ENCODE data around the gene ARIH2.
A peak's percentile ranks its signal among the peaks of the same experiment; 100 is the strongest.
"Not testable (repeated sequence)": the region's sequence is repeated elsewhere in the genome, so short reads cannot be mapped to it uniquely, and the experiment has no call there.

Gene ARIH2

GRCh38 chr3:48918388-48919214, at the start of gene ARIH2:
ARIH2 (plus strand) TSS chr3:48918842; CDS start chr3:48927559, 8,717 bp downstream.
- DNase-seq, result peak; percentile 89

- DNase-seq, result no peak
Observed at GRCh38 chr3:48877671-48878070, 41.0 kb upstream of the ARIH2 start.

GRCh38 chr3:48879307-48879993, 39.2 kb upstream of the ARIH2 start:
- DNase-seq, result no peak

GRCh38 chr3:48879994-48880377, 38.7 kb upstream of the ARIH2 start:
- DNase-seq, result no peak

DNA sequence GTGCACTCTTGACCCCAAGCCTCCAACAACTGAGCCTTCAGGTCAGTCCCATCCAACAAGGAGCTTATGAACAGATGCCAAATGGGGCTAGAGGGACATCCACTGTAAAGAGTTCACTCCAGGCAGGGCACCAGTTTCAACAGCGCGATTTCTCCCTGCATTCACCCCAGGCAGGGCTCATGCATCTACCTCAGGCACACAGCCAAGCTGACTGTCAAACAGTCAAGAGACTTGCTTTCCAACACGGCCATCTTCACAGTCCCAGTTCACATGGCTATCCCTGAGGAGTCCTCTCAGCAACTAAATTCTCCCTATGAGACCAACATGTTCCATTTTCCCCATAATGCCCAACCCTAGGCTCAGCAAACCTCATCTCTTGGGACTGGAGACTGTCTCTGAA, 37.6 kb upstream of the ARIH2 start:
- no peak for DNase-seq

DNA sequence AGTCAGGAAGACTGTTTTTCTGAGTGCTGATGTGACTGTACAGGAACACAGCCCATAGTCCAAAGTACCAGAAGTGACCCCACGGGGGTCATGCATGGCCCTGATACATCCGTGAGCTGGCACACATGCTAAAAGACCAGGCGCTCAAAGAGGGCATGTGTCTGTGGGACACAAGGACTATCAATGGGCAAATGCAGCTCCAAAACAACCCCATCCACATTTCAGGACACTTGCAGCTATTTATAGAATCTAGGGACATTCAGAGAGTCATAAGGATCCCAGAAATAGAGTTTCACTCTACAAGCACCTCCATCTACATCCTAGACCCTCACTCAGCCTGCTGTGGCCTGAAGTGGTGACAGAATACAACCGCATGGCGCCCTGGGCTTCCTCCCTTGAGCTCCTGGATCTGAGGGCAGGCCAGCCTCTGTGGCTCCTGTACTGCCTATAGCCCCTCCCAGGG, 37.0 kb upstream of the ARIH2 start:
- DNase-seq, result no peak

DNA sequence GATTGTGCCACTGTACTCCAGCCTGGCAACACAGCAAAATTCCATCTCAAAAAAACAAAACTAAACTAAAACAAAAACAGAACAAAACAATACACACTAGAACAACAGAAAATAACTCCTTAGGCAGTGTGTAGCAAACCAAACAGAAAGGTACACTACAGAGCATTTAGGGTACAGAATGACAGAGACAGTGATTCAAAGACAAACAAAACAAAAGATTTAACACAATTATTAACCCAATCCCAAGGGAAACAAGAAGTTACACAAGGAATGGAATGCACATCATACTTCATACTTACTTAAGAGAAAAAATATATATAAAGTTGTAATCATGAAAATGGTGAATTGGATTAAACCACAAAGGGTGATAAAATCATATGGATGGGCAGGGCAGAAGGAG, 32.9 kb upstream of the ARIH2 start:
- no peak for DNase-seq

DNA sequence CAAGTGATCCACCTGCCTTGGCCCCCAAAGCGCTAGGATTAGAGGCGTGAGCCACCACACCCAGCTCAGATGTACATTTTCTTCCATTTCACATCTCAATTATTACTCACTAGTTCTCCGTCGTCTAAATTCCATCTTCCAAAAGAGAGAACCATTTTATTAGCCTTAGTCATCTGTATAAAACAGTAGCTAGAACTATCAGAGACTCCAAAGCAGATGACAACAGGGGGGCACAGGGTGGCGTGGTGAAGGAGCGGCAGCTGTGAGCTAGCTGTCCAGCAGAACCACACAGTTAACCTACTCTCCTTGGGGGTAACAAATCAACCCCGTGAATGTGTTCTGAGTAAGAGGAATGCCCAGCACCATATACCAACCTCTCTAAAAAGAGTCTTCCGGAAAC, 27.0 kb upstream of the ARIH2 start:
- DNase-seq, result no peak

- DNase-seq, result no peak
Observed at GRCh38 chr3:48894516-48894915, 24.1 kb upstream of the ARIH2 start.

GRCh38 chr3:48896936-48897335, 21.7 kb upstream of the ARIH2 start:
- DNase-seq, result peak; percentile 33

- no peak for DNase-seq
Observed at GRCh38 chr3:48897460-48898376, 20.9 kb upstream of the ARIH2 start.

- DNase-seq, result peak; percentile 78
Observed at GRCh38 chr3:48898383-48899234, 20.0 kb upstream of the ARIH2 start, which contains the start of gene SLC25A20. SLC25A20 (minus strand) TSS chr3:48898882; CDS start chr3:48898794, 88 bp downstream.

- peak; percentile 32 for DNase-seq
Observed at GRCh38 chr3:48899273-48899672, 19.4 kb upstream of the ARIH2 start.

GRCh38 chr3:48907026-48907425, 11.6 kb upstream of the ARIH2 start:
- DNase-seq, result not testable (repeated sequence)

- DNase-seq, result no peak
Observed at GRCh38 chr3:48915296-48915695, 3.3 kb upstream of the ARIH2 start.

DNA sequence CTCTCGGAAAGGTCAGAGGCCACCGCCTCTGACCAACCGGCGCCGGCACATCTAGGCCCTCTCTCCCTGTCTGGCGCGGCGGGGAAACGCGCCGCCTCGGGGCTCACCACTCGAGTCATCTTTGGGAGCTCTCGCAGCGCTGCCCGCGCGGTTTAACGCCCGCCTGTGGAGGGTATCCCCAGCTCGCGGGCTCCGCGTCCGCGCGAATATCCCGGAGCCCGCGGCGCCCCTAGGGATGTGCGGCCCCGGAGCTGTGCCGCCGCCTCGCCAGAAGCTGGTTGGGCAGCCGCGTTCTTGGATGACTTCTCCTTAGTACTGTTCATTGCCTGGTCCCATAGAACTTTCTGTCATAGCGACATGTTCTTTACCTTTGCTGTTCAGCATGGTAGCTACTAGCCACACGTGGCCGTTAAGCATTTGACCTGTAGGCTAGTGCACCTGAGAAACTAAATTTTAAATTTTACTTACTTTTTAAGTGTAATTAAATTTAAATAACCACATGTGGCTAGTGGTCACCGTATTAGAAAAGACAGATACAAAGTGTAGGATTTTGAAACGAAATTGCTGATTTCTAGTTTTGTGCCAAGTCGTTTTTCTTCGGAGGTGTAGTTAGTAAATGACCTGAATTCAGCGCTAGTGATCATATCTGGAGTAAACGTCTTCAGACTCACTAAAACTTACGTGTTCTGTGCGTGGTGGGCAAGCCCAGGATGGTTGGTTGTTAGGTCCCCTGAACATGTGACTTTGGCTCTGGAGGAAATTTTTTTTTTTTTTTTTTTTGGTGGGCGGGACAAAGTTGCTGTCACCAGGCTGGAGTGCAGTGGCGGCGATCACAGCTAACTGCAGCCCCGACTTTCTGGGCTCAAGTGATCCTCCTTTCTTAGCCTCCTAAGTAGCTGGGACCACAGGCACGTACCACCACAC, 835 bp downstream of the ARIH2 start:
- DNase-seq, result peak; percentile 16

DNA sequence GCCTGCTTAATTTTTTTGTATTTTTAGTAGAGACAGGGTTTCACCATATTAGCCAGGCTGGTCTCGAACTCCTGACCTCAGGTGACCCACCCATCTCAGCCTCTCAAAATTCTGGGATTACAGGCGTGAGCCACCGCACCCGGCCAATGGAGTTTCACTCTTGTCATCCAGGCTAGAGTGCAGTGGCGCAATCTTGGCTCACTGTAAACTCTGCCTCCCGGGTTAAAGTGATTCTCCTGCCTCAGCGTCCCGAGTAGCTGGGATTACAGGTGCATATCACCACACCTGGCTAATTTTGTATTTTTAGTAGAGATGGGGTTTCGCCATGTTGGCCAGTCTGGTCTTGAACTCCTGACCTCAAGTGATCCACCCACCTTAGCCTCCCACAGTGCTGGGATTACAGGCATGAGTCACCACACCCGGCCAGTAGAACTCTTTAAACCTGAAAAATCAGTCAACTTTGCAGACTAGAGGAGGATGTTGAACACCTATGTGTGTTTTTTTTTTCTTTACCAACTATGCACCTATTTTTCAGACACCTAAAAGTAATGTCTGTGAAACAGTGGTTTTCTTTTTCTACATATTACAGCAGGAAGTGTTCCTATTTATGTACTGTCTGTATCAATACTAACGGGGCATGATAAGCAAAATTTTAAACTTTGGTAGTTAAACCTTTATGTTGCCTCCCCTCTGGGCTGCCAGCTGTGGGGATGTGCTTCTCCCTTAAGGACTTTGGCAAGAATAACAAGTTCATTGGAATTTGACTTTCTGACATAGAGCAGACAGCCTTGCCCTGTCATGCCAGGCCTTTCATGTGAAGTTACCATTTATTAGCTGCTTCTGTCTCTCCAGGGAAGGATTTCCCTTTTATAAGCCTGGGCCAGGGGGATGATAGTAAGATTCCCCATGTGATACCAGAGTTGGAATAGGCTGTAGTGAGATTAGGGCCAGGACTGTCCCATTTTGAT, 8.1 kb downstream of the ARIH2 start:
- DNase-seq, result no peak

- no peak for DNase-seq
Observed at GRCh38 chr3:48927928-48928327, 9.3 kb downstream of the ARIH2 start.

DNA sequence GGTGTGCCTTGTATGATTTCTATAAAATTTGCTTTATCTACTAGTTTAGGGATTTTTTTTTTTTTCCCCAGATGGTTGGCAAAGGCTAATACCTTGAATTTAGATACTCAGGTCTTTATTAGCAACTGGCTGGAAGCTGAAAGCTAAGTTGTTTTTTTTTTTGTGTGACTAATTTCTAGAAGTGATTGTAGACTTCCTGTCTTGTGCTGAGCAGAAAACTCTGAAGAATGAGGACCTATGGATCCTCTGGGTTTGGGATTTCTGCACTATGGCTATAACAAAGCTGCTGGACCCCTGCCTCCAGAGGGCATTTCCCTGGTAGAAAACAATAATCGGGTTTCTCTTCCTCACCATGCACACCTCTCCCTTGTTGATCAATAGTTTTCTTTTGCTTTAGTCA, 10.0 kb downstream of the ARIH2 start:
- no peak for DNase-seq
